ENCODE measurements around the gene LYRM9.

DNA sequence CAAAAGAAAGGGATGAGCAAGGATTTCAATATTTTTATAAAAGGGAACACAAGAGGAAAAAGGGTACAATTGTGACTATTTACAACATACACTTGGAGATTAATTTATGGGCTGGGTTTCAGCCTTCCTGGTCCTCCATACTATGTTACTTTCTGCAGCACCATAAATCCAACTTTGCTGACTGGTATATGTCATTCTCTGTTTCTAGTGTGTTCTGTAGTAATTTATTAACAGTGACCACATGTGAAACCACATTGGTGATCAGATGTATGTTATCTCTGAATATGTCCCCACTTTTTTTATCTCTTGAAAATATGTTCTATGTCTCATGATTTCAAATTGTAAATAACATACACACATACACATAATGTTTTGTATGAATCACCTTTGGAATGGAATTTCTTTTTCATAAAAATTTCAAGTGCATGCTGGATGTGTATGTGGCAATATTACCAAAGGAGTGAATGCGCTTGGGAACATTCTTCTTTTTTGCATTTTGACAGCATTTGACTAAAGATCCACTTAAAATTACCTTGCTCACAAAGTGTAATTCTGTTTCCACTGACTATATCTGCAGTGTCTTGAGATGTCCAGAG, 2.9 kb upstream of the LYRM9 start:
- TF ChIP-seq POLR2AphosphoS5 (IDR thresholded peaks at IDR 0.05; ENCODE audit: low read depth, low read length), result no peak
- TF ChIP-seq SIN3A (IDR thresholded peaks at IDR 0.05; ENCODE audit: borderline replicate concordance, low read depth, low read length), result no peak
- TF ChIP-seq CHD2 (IDR thresholded peaks at IDR 0.05; ENCODE audit: low read length, partially characterized antibody), result no peak
- TF ChIP-seq, protein P1, sequence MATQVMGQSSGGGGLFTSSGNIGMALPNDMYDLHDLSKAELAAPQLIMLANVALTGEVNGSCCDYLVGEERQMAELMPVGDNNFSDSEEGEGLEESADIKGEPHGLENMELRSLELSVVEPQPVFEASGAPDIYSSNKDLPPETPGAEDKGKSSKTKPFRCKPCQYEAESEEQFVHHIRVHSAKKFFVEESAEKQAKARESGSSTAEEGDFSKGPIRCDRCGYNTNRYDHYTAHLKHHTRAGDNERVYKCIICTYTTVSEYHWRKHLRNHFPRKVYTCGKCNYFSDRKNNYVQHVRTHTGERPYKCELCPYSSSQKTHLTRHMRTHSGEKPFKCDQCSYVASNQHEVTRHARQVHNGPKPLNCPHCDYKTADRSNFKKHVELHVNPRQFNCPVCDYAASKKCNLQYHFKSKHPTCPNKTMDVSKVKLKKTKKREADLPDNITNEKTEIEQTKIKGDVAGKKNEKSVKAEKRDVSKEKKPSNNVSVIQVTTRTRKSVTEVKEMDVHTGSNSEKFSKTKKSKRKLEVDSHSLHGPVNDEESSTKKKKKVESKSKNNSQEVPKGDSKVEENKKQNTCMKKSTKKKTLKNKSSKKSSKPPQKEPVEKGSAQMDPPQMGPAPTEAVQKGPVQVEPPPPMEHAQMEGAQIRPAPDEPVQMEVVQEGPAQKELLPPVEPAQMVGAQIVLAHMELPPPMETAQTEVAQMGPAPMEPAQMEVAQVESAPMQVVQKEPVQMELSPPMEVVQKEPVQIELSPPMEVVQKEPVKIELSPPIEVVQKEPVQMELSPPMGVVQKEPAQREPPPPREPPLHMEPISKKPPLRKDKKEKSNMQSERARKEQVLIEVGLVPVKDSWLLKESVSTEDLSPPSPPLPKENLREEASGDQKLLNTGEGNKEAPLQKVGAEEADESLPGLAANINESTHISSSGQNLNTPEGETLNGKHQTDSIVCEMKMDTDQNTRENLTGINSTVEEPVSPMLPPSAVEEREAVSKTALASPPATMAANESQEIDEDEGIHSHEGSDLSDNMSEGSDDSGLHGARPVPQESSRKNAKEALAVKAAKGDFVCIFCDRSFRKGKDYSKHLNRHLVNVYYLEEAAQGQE (IDR thresholded peaks at IDR 0.05; ENCODE audit: low read depth, low read length), result no peak

Measured in SK-N-SH (cell line).